HG03066 (cell line): ENCODE measurements around the gene HS3ST4.

Source experiments
- ATAC-seq: cut with Tn5 transposase; IDR thresholded peaks from one replicate; pipeline ENCODE4 v1.9.1; 2021; ENCODE audit warnings: low read depth; ENCODE audit not compliant: unreplicated experiment

HS3ST4 gene

DNA sequence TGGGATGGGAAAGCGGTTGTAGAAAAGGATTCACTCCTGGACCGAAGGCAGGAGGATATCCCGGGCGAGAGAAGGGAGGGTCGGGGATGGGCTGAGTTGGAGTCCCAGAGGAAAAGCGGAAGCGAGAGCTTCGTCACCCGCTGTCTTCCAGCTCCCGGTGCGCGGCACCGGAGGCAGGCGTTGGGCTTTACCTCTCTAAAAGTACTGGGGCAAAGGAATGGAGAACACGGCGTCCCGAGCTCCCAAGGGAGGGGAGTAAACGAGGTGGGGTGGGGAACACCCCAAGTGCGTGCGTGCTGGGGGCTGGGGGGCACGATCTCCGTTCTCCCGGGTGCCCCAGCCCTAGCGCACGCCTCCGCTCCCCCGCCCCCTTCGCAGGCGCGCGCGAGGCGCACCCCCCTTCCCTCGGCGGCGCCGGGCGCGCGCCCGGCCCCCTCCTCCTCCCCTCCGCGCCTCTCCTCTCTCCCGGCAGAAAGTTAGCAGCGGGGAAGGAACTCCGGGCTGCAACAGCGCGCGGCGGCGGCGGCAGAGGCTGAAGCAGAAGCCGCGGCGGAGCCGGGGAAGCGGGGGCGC lies at the start of gene HS3ST4:
HS3ST4 (plus strand) TSS at position 441 of the 573 bp plus-strand sequence.
- ATAC-seq, result no peak

DNA sequence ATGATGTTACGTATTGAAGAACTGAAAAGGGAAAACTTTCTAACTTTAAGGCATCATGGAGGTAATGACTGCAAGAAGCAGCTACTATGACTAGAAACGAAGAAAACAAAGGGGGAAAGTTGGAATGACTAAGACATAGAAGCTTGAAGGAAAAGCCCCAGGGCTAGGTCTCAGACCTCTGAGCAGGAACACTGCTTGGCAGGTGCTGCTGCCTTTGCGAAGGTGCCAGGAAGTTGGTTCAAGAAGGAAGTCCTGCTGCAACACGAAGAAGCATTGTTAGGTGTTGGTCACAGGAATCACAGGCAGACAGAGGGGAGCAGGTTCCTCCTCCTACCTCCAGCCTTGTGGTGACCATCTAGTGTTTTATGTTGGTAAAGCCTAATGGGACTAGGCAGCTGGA lies 48.1 kb upstream of the HS3ST4 start:
- no peak for ATAC-seq

GRCh38 chr16:25656639-25657038 lies 35.1 kb upstream of the HS3ST4 start:
- no peak for ATAC-seq

- no peak for ATAC-seq
Observed at GRCh38 chr16:25676820-25677219, 14.9 kb upstream of the HS3ST4 start.

GRCh38 chr16:25679511-25679910 lies 12.2 kb upstream of the HS3ST4 start:
- ATAC-seq, result no peak

GRCh38 chr16:25689137-25689836 lies 2.5 kb upstream of the HS3ST4 start:
- no peak for ATAC-seq

DNA sequence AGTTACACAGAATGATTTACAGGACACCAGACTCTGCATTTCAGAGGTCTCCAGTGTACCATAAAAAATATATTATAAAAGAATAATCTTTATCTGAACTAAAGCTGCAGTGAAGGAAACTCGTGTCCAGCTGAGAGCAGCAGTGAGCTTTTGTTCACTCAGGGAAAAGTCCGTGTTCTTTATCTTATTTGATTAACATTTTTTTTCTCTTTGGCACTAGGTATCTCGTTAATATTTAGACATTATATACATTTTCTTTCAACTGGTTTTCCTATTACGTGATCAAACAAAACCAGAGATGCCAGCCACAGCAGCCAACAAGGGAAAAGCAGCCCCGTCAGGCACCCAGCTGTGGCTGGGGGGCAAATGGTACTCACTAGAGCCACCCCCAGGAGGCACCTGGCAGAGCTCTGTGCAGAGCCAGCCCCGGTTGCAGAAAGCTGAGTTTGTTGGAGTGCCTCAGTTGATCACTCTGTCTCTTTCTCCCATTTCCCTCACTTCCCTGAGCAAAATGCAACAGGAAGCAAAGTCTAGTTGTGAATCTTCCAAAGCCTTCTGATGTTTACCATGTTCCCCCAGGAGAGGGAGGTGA lies 1.1 kb upstream of the HS3ST4 start:
- no peak for ATAC-seq

- no peak for ATAC-seq
Observed at GRCh38 chr16:25692351-25692741, 587 bp downstream of the HS3ST4 start.

GRCh38 chr16:25692742-25693508 lies 1.2 kb downstream of the HS3ST4 start:
- no peak for ATAC-seq

GRCh38 chr16:25693631-25694030 lies 1.9 kb downstream of the HS3ST4 start:
- ATAC-seq, result no peak

DNA sequence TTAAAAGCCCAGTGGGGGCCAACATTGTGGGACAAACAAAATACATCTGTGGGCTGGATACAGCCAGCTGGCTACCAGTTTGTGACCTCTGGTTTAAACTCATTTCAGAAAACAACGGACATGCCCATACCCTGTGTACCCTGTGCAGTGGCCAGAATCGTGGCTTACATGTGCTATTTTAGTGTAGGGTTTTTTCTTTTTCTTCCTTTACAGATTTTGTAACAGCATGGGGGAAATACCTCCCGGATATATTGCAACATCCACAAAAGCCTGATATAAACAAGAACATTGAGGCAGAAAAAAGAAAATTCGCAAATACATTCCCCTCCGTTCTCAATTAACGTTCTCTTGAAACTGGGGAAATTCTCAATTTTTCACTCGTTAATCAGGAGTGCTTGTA lies 7.3 kb downstream of the HS3ST4 start:
- ATAC-seq, result no peak

GRCh38 chr16:25700547-25700946 lies 8.8 kb downstream of the HS3ST4 start:
- ATAC-seq, result no peak

DNA sequence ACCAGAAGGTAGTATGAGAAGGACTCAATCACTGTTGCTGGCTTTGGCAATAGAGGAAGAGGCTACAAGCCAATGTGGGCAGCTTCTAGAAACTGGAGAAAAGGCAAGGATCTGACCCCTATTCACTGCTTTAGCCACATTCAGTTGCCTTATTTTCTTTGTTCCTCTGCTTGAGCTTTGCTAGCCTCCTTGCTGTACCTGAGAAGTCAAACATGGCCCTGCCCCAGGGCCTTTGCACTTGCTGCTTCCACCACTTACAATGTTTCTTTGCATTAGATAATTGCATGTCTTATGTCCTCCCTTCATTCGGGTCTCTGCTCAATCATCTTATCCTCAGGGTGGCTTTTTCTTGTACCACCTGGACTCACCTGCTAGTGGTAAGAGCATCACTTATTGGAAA lies 15.8 kb downstream of the HS3ST4 start:
- ATAC-seq, result no peak

DNA sequence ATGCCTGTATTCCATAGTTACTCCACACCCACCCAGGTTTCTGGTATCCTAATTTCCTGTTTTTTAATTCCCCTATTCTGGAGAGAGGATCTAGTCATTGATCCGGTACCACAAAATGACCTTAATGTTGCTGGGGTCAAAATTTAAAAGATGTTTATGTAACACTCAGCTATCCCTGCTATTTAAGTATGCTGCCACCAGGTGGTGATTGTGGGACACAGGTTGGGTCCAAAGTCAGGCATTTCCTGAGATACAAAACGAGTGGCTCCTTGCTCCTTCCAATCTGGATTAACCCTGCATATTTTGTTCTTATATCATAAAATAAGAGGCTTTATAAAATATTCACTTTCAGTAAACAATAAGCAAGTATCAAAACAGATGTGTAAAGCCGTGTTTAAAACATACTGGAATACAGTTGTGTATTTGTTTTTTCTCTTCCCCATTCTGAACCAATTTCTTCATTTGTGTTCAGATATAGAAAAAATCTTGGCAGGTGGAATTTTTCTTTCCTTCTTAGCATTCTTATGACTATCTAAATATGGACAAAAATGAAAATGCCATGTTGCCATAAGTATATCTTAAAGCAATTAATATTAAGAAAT lies 16.3 kb downstream of the HS3ST4 start:
- no peak for ATAC-seq

- ATAC-seq, result no peak
Observed at GRCh38 chr16:25709213-25709612, 17.5 kb downstream of the HS3ST4 start.

- ATAC-seq, result no peak
Observed at GRCh38 chr16:25713785-25714570, 22.2 kb downstream of the HS3ST4 start.

DNA sequence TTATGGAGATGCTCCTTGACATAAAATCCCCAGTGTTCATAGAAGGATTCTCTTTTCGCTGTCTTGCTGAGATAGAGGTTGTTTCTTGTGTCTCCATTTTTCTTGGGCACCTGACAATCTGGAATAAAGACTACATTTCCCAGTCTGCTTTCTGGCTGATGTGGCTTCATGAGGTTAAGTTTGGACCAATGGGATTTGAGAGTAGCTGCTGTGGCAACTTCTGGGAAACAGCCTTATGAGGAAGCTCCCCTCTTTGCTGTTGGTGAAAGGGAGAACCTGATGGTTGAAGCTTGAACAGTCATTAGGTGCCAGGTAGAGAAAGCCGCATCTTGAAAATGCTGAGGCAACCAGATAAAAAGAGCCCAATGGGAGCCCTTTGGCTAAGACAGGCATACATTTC lies 24.4 kb downstream of the HS3ST4 start:
- no peak for ATAC-seq

- ATAC-seq, result no peak
Observed at GRCh38 chr16:25721439-25721838, 29.7 kb downstream of the HS3ST4 start.

DNA sequence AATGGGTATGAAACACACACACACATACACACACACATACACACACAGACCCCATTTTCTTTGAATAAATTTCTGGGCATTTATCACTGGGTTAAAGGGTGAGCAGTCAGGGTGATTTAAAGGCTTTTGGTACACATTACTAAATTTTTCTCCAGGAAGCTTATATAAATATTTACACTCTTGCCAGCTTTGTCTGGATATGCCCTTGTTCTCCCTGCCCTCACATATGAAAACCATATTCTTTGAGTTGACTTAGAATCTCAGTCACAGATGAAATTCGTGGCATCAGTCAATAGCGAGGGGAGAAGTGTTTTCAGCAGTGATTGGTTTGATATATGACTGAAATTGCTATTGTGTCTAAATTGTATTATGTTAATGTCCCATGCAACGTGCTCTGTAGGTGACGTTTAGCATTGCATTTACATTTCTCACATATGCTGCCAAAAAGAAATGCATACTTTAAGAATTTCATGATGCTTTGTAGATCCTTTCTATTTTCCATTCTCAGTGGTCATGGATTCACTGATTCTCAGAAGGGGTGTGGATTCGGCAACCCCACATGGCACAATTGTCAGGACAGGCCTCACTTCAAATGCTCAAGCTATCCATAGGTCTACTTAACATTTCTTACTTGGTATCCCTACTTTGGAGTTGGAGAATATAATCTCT lies 34.8 kb downstream of the HS3ST4 start:
- ATAC-seq, result no peak
